Measurements from ENCODE around the gene NMUR1. TPM values are rescaled to one million over a fixed set of nuclear protein-coding genes. Genes with fewer than 3 reads are reported as not detected.

Gene NMUR1
- total RNA-seq, 4 donors from 2014 or later = 0.07 TPM; not detected in 3

DNA sequence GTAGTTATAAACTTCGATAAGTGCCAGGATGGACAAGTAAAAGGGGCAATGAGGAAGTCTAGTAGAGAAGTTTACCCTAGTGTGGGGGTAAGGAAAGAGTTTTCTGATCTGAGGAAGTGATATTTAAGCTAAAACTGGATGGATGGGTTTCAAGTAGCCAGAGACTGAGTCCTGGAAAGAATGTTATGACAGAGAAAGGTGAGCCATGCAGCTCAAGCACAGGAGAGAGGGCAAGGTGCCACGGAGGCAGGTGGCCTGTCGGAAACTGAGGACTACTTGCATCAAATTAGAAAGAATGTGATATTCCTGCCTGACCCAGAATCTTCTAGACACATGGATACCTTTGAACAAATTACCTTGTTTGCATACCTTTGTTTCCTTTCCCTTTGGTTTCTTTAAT lies 26.5 kb downstream of the NMUR1 start:
- no peak overlapping the region for H3K27ac ChIP-seq
- H3K36me3 ChIP-seq = no peaks in the 10 kb centered on the region
- in situ Hi-C loops (cut with MboI; ENCODE audit: low sequenced_read_pairs in 4 of 4) (no loop called here), intact Hi-C loops (cut with DNase I; ENCODE audit: low total_unique reads) (no loop called here)
- ATAC-seq (no peak), DNase-seq (no peak)
- no peak overlapping the region for H3K4me3 ChIP-seq
- TF ChIP-seq CTCF (IDR thresholded peaks at IDR 0.05 in 4 of 5, conservative IDR thresholded peaks at IDR 0.05 in 1 of 5) = no peak
- TF ChIP-seq POLR2A (IDR thresholded peaks at IDR 0.05) = no peak
- H3K4me1 ChIP-seq = no peaks in the 10 kb centered on the region
- no peaks in the 10 kb centered on the region for H3K27me3 ChIP-seq
- no peaks in the 10 kb centered on the region for H3K9me3 ChIP-seq

- no peak overlapping the region for H3K4me3 ChIP-seq
- no peaks in the 10 kb centered on the region for H3K36me3 ChIP-seq
- TF ChIP-seq POLR2A (IDR thresholded peaks at IDR 0.05) (no peak), CTCF (IDR thresholded peaks at IDR 0.05 in 4 of 5, conservative IDR thresholded peaks at IDR 0.05 in 1 of 5) (no peak)
- DNase-seq = no peak
- H3K27me3 ChIP-seq = no peaks in the 10 kb centered on the region
- H3K9me3 ChIP-seq = no peaks in the 10 kb centered on the region
- no peak for ATAC-seq
- in situ Hi-C loops (cut with MboI; ENCODE audit: low sequenced_read_pairs in 4 of 4) (no loop called here), intact Hi-C loops (cut with DNase I; ENCODE audit: low total_unique reads) (no loop called here)
- no peak overlapping the region for H3K27ac ChIP-seq
- H3K4me1 ChIP-seq = no peaks in the 10 kb centered on the region
Observed at GRCh38 chr2:231502596-231502995, 27.6 kb downstream of the NMUR1 start.

GRCh38 chr2:231497651-231498050 lies 32.6 kb downstream of the NMUR1 start:
- Histone ChIP-seq H3K4me3 (no peak overlapping the region), H3K27me3 (no peaks in the 10 kb centered on the region), H3K27ac (no peak overlapping the region), H3K9me3 (no peaks in the 10 kb centered on the region), H3K36me3 (no peaks in the 10 kb centered on the region), H3K4me1 (no peaks in the 10 kb centered on the region)
- intact Hi-C loops (cut with DNase I; ENCODE audit: low total_unique reads) = no loop called here
- in situ Hi-C loops (cut with MboI; ENCODE audit: low sequenced_read_pairs in 4 of 4) = no loop called here
- DNase-seq (no peak), ATAC-seq (no peak)
- TF ChIP-seq POLR2A (IDR thresholded peaks at IDR 0.05) = no peak
- no peak for TF ChIP-seq CTCF (IDR thresholded peaks at IDR 0.05 in 4 of 5, conservative IDR thresholded peaks at IDR 0.05 in 1 of 5)

GRCh38 chr2:231494669-231495068 lies 35.6 kb downstream of the NMUR1 start:
- no peak for TF ChIP-seq POLR2A (IDR thresholded peaks at IDR 0.05)
- TF ChIP-seq CTCF (IDR thresholded peaks at IDR 0.05 in 4 of 5, conservative IDR thresholded peaks at IDR 0.05 in 1 of 5) = no peak
- ATAC-seq = no peak
- in situ Hi-C loops (cut with MboI; ENCODE audit: low sequenced_read_pairs in 4 of 4) = no loop called here
- DNase-seq = no peak
- Histone ChIP-seq H3K4me3 (no peak overlapping the region), H3K27me3 (no peaks in the 10 kb centered on the region), H3K9me3 (no peaks in the 10 kb centered on the region), H3K4me1 (no peaks in the 10 kb centered on the region), H3K36me3 (no peaks in the 10 kb centered on the region), H3K27ac (no peak overlapping the region)
- intact Hi-C loops (cut with DNase I; ENCODE audit: low total_unique reads) = no loop called here

GRCh38 chr2:231490801-231491200 lies 39.4 kb downstream of the NMUR1 start:
- no peak for DNase-seq
- H3K4me3 ChIP-seq = no peak overlapping the region
- no peaks in the 10 kb centered on the region for H3K9me3 ChIP-seq
- in situ Hi-C loops (cut with MboI; ENCODE audit: low sequenced_read_pairs in 4 of 4) = no loop called here
- intact Hi-C loops (cut with DNase I; ENCODE audit: low total_unique reads) = no loop called here
- H3K27ac ChIP-seq = no peak overlapping the region
- ATAC-seq = no peak
- H3K27me3 ChIP-seq = no peaks in the 10 kb centered on the region
- no peak for TF ChIP-seq POLR2A (IDR thresholded peaks at IDR 0.05)
- no peaks in the 10 kb centered on the region for H3K4me1 ChIP-seq
- H3K36me3 ChIP-seq = no peaks in the 10 kb centered on the region
